CD8-positive, alpha-beta memory T cell (primary cell): ENCODE measurements around the gene HSD3B7. TPM values are rescaled to one million over a fixed set of nuclear protein-coding genes. Genes with fewer than 3 reads are reported as not detected.

Experiments used
- polyA plus RNA-seq: library from polyadenylated mRNA; unstranded; fragments of 300-500 nt; fragmentation: Illumina TruSeq; gene quantifications from one replicate; pipeline ENCODE4 v1.2.3, GENCODE V29; 2021
- total RNA-seq, 2 experiments: library from RNA; stranded (reverse); gene quantifications; one replicate each; pipeline ENCODE4 v1.2.3, GENCODE V29; 2021

The HSD3B7 gene
- total and polyA plus RNA-seq, 3 experiments from 2014 or later = 1.6 to 2.1 TPM; not detected in 1

Other genes starting within 250 kb of the HSD3B7 start
- 10 to 100 TPM; 31.8 to 32.2 TPM for gene PHKG2, start 236.8 kb upstream of the HSD3B7 start, total RNA-seq
- gene PHKG2, start 236.8 kb upstream of the HSD3B7 start, polyA plus RNA-seq = 47.0 TPM
- gene CFAP119, start 223.1 kb upstream of the HSD3B7 start, total RNA-seq = 1 to 10 TPM; 6.5 to 6.9 TPM
- 0.25 TPM for gene CFAP119, start 223.1 kb upstream of the HSD3B7 start, polyA plus RNA-seq
- 100 to 1,000 TPM; 152 to 157 TPM for gene RNF40, start 222.9 kb upstream of the HSD3B7 start, total RNA-seq
- gene RNF40, start 222.9 kb upstream of the HSD3B7 start, polyA plus RNA-seq = 61.9 TPM
- 1 to 10 TPM; 5.6 to 5.7 TPM for gene ZNF629, start 198.0 kb upstream of the HSD3B7 start, total RNA-seq
- 1.1 TPM for gene ZNF629, start 198.0 kb upstream of the HSD3B7 start, polyA plus RNA-seq
- gene BCL7C, start 91.1 kb upstream of the HSD3B7 start, total RNA-seq = 10 to 100 TPM; 31.7 to 35.0 TPM
- gene BCL7C, start 91.1 kb upstream of the HSD3B7 start, polyA plus RNA-seq = 52.3 TPM
- gene CTF1, start 88.6 kb upstream of the HSD3B7 start, total RNA-seq = under 1 TPM in 1 of 2 experiments, not detected in 1; 0.33 TPM
- not detected for gene CTF1, start 88.6 kb upstream of the HSD3B7 start, polyA plus RNA-seq
- gene FBXL19, start 61.6 kb upstream of the HSD3B7 start, total RNA-seq = 10 to 100 TPM; 28.7 to 29.2 TPM
- gene FBXL19, start 61.6 kb upstream of the HSD3B7 start, polyA plus RNA-seq = 0.25 TPM
- gene ORAI3, start 36.1 kb upstream of the HSD3B7 start, total RNA-seq = 1 to 10 TPM; 8.5 to 8.8 TPM
- 25.8 TPM for gene ORAI3, start 36.1 kb upstream of the HSD3B7 start, polyA plus RNA-seq
- 10 to 100 TPM; 24.7 to 28.8 TPM for gene SETD1A, start 27.5 kb upstream of the HSD3B7 start, total RNA-seq
- gene SETD1A, start 27.5 kb upstream of the HSD3B7 start, polyA plus RNA-seq = 2.6 TPM
- under 1 TPM; 0.40 to 0.79 TPM for gene STX1B, start 25.4 kb downstream of the HSD3B7 start, total RNA-seq
- 0.03 TPM for gene STX1B, start 25.4 kb downstream of the HSD3B7 start, polyA plus RNA-seq
- gene STX4, start 48.4 kb downstream of the HSD3B7 start, total RNA-seq = 10 to 100 TPM; 53.0 to 55.0 TPM
- 34.5 TPM for gene STX4, start 48.4 kb downstream of the HSD3B7 start, polyA plus RNA-seq
- gene ZNF668, start 89.0 kb downstream of the HSD3B7 start, total RNA-seq = 10 to 100 TPM; 15.9 to 20.5 TPM
- 8.7 TPM for gene ZNF668, start 89.0 kb downstream of the HSD3B7 start, polyA plus RNA-seq
- 10 to 100 TPM; 23.4 to 25.9 TPM for gene ZNF646, start 89.2 kb downstream of the HSD3B7 start, total RNA-seq
- gene ZNF646, start 89.2 kb downstream of the HSD3B7 start, polyA plus RNA-seq = 9.3 TPM
- gene PRSS53, start 103.7 kb downstream of the HSD3B7 start, total RNA-seq = 1 to 10 TPM; 3.3 to 4.6 TPM
- 0.59 TPM for gene PRSS53, start 103.7 kb downstream of the HSD3B7 start, polyA plus RNA-seq
- gene VKORC1, start 109.6 kb downstream of the HSD3B7 start, total RNA-seq = 10 to 100 TPM; 66.0 to 74.3 TPM
- 124 TPM for gene VKORC1, start 109.6 kb downstream of the HSD3B7 start, polyA plus RNA-seq
- 10 to 100 TPM; 40.0 to 42.5 TPM for gene BCKDK, start 123.2 kb downstream of the HSD3B7 start, total RNA-seq
- 29.4 TPM for gene BCKDK, start 123.2 kb downstream of the HSD3B7 start, polyA plus RNA-seq
- 10 to 100 TPM; 56.1 to 58.6 TPM for gene KAT8, start 132.5 kb downstream of the HSD3B7 start, total RNA-seq
- gene KAT8, start 132.5 kb downstream of the HSD3B7 start, polyA plus RNA-seq = 67.3 TPM
- not detected for gene PRSS8, start 150.5 kb downstream of the HSD3B7 start, total RNA-seq
- gene PRSS8, start 150.5 kb downstream of the HSD3B7 start, polyA plus RNA-seq = not detected
- under 1 TPM; 0.44 to 0.61 TPM for gene PRSS36, start 164.9 kb downstream of the HSD3B7 start, total RNA-seq
- gene PRSS36, start 164.9 kb downstream of the HSD3B7 start, polyA plus RNA-seq = 3.1 TPM
- gene FUS, start 194.9 kb downstream of the HSD3B7 start, total RNA-seq = 100 to 1,000 TPM; 621 to 671 TPM
- gene FUS, start 194.9 kb downstream of the HSD3B7 start, polyA plus RNA-seq = 163 TPM
- 1 to 10 TPM; 4.5 to 5.9 TPM for gene PYCARD, start 217.6 kb downstream of the HSD3B7 start, total RNA-seq
- gene PYCARD, start 217.6 kb downstream of the HSD3B7 start, polyA plus RNA-seq = 77.8 TPM
- not detected for gene TRIM72, start 228.9 kb downstream of the HSD3B7 start, total RNA-seq
- gene TRIM72, start 228.9 kb downstream of the HSD3B7 start, polyA plus RNA-seq = not detected
- gene PYDC1, start 231.9 kb downstream of the HSD3B7 start, total RNA-seq = not detected
- gene PYDC1, start 231.9 kb downstream of the HSD3B7 start, polyA plus RNA-seq = not detected